K562 treated with DMSO at 1 percent for 24 hours (cell line): ENCODE measurements around the gene ABT1. TPM values are rescaled to one million over a fixed set of nuclear protein-coding genes. Genes with fewer than 3 reads are reported as not detected.

Experiments used
- total RNA-seq: library from RNA; unstranded; fragments of 300-600 nt; gene quantifications from 2 replicates; pipeline ENCODE4 v1.2.3, GENCODE V29; 2022; ENCODE audit warnings: low read depth; ENCODE audit not compliant: insufficient read depth

The ABT1 gene
- total RNA-seq: 41.2 and 45.5 TPM in 2 replicates

DNA sequence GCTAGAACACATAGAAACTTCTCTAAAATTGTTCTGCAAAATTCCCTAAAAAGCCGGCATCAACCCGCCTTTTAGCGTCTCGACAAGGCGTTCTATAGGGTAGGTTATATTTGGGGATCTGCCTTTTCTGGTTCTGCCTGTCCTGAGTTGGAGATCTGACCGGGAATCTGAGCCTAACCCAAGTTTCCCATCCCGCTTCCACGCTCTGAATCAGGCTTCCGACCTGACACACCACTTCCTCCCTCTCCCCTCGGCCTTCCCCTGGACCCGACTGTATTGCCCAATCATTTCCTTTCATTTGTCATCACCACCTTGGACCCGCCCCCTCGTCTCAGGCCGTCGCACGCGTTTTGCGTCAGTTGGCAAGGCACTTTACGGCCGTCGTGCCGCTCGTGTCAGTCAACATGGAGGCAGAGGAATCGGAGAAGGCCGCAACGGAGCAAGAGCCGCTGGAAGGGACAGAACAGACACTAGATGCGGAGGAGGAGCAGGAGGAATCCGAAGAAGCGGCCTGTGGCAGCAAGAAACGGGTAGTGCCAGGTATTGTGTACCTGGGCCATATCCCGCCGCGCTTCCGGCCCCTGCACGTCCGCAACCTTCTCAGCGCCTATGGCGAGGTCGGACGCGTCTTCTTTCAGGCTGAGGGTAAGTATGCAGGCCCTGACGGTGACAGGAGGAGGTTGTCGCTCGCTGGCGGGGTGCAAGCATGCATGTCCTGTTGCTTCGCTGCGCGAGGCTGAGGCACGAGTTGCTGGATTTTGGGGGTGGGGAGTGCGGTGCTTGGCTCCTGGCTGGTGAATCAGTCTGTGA lies at the start of gene ABT1:
Gene ABT1, plus strand, starts transcription at position 375 of the 810 bp plus-strand sequence. Its CDS starts 30 bp downstream, at position 405.

Other genes with a start within 250 kb of the ABT1 start
- 4.8 and 5.7 TPM in 2 replicates for gene BTN3A2, start 231.8 kb upstream of the ABT1 start, total RNA-seq
- gene BTN2A2, start 213.8 kb upstream of the ABT1 start, total RNA-seq: 13.1 and 17.1 TPM in 2 replicates
- gene BTN3A1, start 194.7 kb upstream of the ABT1 start, total RNA-seq: 5.5 and 7.0 TPM in 2 replicates
- gene BTN3A3, start 156.4 kb upstream of the ABT1 start, total RNA-seq: 2.9 and 3.3 TPM in 2 replicates
- 18.4 and 20.0 TPM in 2 replicates for gene BTN2A1, start 139.0 kb upstream of the ABT1 start, total RNA-seq
- gene BTN1A1, start 96.7 kb upstream of the ABT1 start, total RNA-seq: not detected in 2 replicates
- 77.7 and 79.1 TPM in 2 replicates for gene HMGN4, start 58.6 kb upstream of the ABT1 start, total RNA-seq
- gene ZNF322, start 62.8 kb downstream of the ABT1 start, total RNA-seq: 15.4 and 15.6 TPM in 2 replicates